HL-60 (cell line): Measurements from ENCODE around the gene SLC9A6.

Experiments
- CTCF ChIP-seq: IDR thresholded peaks from one replicate; pipeline ENCODE4 v1.5.1; 2011; ENCODE audit warnings: low read length, control low read depth, inconsistent platforms; ENCODE audit not compliant: insufficient read depth
- GABPA ChIP-seq: IDR thresholded peaks from 2 replicates; pipeline ENCODE4 v1.6.1; 2012; ENCODE audit warnings: low read depth
- POLR2AphosphoS5 ChIP-seq: IDR thresholded peaks from 2 replicates; pipeline ENCODE4 v1.6.1; 2012; ENCODE audit warnings: low read depth

- TF ChIP-seq CTCF (no peak), POLR2AphosphoS5 (no peak), GABPA (no peak)
These were observed 979 bp upstream of the SLC9A6 start for GRCh38 chrX:135984256-135984655.
